ENCODE measurements around the gene USP38.

The USP38 gene

DNA sequence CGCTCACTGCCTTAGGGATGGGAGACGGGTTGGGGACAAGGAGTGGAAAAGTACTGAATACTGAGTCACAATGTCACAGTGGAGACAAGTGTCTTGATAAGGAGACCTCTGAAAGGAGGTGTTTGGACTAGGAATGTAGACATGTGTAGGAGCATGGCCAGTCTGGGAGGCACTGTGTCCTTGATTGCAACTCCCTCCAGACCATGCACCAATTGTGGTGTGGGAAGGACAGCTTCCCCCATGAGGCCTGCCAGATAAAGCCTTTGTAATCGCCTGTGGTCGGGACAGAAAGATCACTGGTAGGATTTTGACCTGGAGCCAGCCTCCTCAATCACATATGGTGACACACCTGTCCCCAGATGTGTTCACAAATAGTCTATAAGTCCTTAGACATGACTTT is 64.1 kb downstream of the USP38 start:
- TF ChIP-seq, protein P1, sequence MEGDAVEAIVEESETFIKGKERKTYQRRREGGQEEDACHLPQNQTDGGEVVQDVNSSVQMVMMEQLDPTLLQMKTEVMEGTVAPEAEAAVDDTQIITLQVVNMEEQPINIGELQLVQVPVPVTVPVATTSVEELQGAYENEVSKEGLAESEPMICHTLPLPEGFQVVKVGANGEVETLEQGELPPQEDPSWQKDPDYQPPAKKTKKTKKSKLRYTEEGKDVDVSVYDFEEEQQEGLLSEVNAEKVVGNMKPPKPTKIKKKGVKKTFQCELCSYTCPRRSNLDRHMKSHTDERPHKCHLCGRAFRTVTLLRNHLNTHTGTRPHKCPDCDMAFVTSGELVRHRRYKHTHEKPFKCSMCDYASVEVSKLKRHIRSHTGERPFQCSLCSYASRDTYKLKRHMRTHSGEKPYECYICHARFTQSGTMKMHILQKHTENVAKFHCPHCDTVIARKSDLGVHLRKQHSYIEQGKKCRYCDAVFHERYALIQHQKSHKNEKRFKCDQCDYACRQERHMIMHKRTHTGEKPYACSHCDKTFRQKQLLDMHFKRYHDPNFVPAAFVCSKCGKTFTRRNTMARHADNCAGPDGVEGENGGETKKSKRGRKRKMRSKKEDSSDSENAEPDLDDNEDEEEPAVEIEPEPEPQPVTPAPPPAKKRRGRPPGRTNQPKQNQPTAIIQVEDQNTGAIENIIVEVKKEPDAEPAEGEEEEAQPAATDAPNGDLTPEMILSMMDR (IDR thresholded peaks at IDR 0.05; ENCODE audit: extremely low read depth, missing control alignments), result no peak
- DNase-seq (ENCODE audit: low spot score), result no peak

DNA sequence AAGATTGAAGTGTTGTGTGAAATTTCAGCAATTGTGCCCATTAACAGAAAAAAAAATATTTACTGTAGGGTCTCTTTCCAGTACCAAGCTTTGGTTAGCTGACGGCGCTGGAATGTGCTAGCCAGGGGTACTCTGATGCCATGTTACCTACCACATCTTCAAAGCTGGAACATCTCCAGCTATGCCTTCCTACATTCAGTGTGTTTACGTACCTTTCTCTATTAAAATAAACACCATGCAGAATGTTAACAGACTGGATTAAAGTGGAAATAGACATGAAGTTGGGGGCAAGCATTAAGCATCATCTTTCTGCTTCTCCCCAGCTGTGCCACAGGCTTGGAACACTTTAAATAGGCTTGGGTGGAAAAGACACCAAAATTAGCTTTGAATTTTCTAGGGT is 65.9 kb downstream of the USP38 start:
- DNase-seq (ENCODE audit: low spot score), result no peak
- TF ChIP-seq, protein P1 (IDR thresholded peaks at IDR 0.05; ENCODE audit: extremely low read depth, missing control alignments), result no peak

DNA sequence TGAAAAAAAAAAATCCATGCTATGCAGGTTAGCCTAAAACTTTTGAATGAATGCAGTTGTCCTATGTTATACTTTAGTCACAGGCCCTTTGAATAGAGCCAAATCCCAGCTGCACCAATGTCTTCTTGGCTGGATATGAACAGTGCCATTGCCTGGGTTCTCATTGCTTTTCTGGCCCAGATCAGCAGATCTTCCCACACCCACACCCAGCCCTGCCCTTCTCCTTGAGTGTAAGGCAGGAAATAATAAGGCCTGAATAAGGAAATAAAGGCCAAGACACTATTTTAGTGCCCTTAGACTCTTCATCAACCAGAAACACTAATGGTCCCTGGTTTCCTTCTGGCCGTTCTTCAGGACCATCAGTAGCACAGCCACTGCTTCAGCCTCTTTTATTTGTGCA is 66.6 kb downstream of the USP38 start:
- TF ChIP-seq, protein P1 (IDR thresholded peaks at IDR 0.05; ENCODE audit: extremely low read depth, missing control alignments), result no peak
- no peak for DNase-seq (ENCODE audit: low spot score)

DNA sequence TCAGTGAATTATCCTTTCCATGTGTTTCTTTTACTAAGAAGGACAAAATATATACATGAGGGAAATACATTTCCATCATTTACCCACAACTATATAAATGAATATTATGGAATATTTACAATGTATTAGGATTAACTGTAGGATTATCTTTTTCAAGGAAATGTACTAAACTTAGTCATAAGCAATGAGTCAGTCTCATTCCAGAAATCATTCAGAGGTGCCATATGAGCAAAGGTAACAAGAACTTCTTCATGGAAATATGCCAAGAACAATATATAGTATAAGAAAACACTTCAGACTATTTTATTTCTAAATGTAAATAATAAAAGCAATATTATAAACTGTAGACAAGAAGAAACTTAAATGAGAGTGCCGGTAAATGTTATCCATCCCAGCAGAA is 67.1 kb downstream of the USP38 start:
- TF ChIP-seq, protein P1 (IDR thresholded peaks at IDR 0.05; ENCODE audit: extremely low read depth, missing control alignments), result no peak
- no peak for DNase-seq (ENCODE audit: low spot score)

DNA sequence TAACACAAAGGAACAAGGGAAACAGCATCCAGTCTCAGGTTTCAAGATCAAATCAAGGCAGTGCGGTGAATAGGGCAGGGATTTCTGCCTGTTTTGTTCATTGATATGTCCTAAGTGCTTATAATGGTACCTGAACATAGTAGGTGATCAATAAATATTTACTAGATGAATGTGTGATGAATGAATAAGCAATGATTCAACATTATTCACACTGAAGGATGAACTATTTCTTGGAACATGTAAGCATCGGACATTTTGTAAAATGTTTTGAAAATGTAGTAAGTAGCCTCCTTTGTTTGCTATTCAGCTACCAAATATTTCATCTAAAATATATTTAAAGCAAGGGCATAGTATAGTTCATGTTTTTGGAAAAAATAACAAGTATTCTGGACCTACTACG is 67.8 kb downstream of the USP38 start:
- TF ChIP-seq, protein P1 (IDR thresholded peaks at IDR 0.05; ENCODE audit: extremely low read depth, missing control alignments), result no peak
- no peak for DNase-seq (ENCODE audit: low spot score)

DNA sequence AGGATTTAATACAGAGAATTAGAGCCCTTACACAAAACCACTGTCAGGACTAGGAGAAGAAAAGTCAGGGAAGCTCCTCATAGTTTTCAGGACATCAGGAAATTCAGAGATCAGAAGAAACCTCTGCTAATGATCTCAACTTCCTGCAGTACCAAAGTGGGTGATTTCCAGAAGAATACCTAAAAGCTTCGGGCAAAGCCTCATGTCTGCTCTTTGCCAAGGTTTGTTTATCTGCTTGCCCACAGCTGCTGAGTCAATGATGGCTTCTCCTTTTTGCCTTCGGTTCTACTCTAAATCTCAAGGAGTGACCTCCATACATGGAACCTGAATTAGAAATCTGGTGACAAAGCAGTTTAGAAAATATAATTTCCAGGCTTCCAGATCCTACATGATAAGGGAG is 68.4 kb downstream of the USP38 start:
- TF ChIP-seq, protein P1 (IDR thresholded peaks at IDR 0.05; ENCODE audit: extremely low read depth, missing control alignments), result no peak
- DNase-seq (ENCODE audit: low spot score), result no peak

DNA sequence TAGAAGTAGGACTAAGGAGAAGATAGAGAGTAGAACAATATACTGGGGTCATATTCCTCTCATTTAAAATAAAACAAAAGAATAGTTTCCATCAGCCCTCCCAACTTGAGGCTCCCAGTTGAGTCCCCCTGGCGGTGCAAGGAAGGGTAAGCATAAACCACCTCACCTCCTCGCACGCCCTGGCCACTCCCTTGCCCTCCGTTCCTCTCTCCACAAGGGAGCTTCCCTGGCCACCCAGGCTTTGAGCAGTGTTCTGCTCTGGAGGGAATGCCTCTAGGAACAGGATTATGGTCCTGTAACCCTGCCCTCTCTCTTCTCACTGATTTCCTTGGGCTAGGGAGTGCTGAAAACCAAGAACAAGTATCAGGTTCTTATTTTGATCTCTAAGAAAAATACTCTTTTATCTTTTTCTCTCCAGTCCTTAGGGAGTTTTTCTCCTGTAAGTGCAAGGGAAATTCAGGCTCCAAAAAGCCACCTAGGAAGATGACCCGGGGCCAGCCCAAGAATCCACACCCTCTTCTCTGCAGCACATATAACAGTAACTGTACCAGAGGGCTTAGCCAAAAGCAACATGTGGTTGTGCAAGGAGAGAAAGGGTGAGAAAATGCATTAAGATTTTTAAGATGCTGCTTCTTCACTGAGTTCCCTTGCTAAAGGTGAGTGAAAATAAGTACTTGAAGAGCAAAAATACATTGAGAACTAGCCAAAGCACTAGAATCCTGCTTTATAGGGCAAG is 69.9 kb downstream of the USP38 start:
- no peak for DNase-seq (ENCODE audit: low spot score)

More for the DNA sequence above, 69.9 kb downstream of the USP38 start:
- TF ChIP-seq, protein P1 (IDR thresholded peaks at IDR 0.05; ENCODE audit: extremely low read depth, missing control alignments), result no peak

Data from GM20000 (cell line).